Mucosa of descending colon (tissue), 3 donors: ENCODE results near the gene TPPP. TPM values are rescaled to one million over a fixed set of nuclear protein-coding genes. Genes with fewer than 3 reads are reported as not detected.
A peak's percentile ranks its signal among the peaks of the same experiment; 100 is the strongest.

Source experiments
- ATAC-seq: fragments of 200-7000 bp; cut with Tn5 transposase; one replicate; pipeline ENCODE4 v1.9.1; 2020; ENCODE audit warnings: mild to moderate bottlenecking, moderate library complexity
- DNase-seq, 3 donors: peaks; one replicate each; pipeline ENCODE4 v3.0.0-alpha.2; 2020
- H3K36me3 ChIP-seq: fragments of 200-600 bp; one replicate; pipeline ENCODE4 v1.8.0; 2021; ENCODE audit warnings: low read depth, mild to moderate bottlenecking
- H3K4me1 ChIP-seq: fragments of 200-600 bp; one replicate; pipeline ENCODE4 v1.8.0; 2021; ENCODE audit warnings: low read depth, mild to moderate bottlenecking
- H3K4me3 ChIP-seq: fragments of 200-600 bp; one replicate; pipeline ENCODE4 v1.8.0; 2021; ENCODE audit warnings: mild to moderate bottlenecking
- H3K9me3 ChIP-seq: fragments of 200-600 bp; one replicate; pipeline ENCODE4 v1.8.0; 2021; ENCODE audit warnings: mild to moderate bottlenecking
- intact Hi-C, 2 donors: fragments of 100-400 bp; cut with DNase I in 1 of 2; cut with micrococcal nuclease in 1 of 2; formaldehyde crosslinking; loops; one replicate each; pipeline versions ENCODE4 v1.11.0 to v1.11.1; 2022; cut with DNase I, micrococcal nuclease
- total RNA-seq, 3 donors: library from RNA; stranded (reverse); fragmentation: NEBNext Ultra II Directional in 2 of 3; extraction: Animal tissue kit (Norgen Biotek cat#: 25700) in 2 of 3; gene quantifications; one replicate each; pipeline versions ENCODE4 v1.2.1 to v1.2.4, GENCODE V29; 2021 to 2023
- TF ChIP-seq, protein P1 (sequence below): fragments of 200-600 bp; IDR thresholded peaks from one replicate; pipeline ENCODE4 v1.8.0; 2022; ENCODE audit warnings: antibody characterized with exemption, mild to moderate bottlenecking
- donor health status: DM: no; HTN: no; CAD: no; lungs with moderate emphysema.
- donor health status: DM: no; HTN: no; CAD: no.
- donor health status: DM: no; HTN: yes; CAD: no.

The TPPP gene
- total RNA-seq, 3 donors from 2014 or later = 2.2 to 18.1 (median 2.2) TPM

DNA sequence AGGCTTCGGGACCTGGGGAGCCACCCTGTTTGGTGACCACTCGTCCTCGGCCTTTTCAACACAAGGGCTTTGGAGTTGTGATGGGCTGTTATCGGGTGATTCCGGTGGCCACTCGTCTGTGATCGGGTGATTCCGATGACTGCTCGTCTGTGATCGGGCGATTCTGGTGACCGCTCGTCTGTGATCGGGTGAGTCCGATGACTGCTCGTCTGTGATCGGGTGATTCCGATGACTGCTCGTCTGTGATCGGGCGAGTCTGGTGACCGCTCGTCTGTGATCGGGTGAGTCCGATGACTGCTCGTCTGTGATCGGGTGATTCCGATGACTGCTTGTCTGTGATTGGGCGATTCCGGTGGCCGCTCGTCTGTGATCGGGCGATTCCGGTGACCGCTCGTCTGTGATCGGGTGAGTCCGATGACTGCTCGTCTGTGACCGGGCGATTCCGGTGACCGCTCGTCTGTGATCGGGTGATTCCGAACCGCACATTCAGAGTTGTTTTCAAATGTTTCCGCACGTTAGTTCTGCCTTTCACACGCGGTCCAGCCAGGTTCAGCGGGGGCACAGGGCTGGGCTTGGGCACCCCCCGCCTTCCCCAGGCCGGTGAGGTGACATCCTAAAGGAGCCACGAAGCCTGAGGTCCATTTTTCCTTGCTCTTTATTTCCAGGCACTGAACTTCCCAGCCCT lies 30.3 kb downstream of the TPPP start:
- Histone ChIP-seq H3K9me3 (no peaks in the 10 kb centered on the region), H3K36me3 (no peaks in the 10 kb centered on the region), H3K4me1 (peaks cover 19% of the 10 kb centered on the region), H3K4me3 (no peak overlapping the region)
- intact Hi-C loops = no loop called here
- TF ChIP-seq, protein P1, sequence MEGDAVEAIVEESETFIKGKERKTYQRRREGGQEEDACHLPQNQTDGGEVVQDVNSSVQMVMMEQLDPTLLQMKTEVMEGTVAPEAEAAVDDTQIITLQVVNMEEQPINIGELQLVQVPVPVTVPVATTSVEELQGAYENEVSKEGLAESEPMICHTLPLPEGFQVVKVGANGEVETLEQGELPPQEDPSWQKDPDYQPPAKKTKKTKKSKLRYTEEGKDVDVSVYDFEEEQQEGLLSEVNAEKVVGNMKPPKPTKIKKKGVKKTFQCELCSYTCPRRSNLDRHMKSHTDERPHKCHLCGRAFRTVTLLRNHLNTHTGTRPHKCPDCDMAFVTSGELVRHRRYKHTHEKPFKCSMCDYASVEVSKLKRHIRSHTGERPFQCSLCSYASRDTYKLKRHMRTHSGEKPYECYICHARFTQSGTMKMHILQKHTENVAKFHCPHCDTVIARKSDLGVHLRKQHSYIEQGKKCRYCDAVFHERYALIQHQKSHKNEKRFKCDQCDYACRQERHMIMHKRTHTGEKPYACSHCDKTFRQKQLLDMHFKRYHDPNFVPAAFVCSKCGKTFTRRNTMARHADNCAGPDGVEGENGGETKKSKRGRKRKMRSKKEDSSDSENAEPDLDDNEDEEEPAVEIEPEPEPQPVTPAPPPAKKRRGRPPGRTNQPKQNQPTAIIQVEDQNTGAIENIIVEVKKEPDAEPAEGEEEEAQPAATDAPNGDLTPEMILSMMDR = no peak
- ATAC-seq = no peak
- DNase-seq = peak in 2 of 3 donors; percentile 39 to 51

GRCh38 chr5:661891-662750 lies 31.0 kb downstream of the TPPP start:
- no peak overlapping the region for H3K4me3 ChIP-seq
- H3K36me3 ChIP-seq = no peaks in the 10 kb centered on the region
- DNase-seq = peak in 1 of 3 donors; percentile 49
- intact Hi-C loops = no loop called here
- no peak for ATAC-seq
- peaks cover 19% of the 10 kb centered on the region for H3K4me1 ChIP-seq
- no peaks in the 10 kb centered on the region for H3K9me3 ChIP-seq
- TF ChIP-seq, protein P1 = no peak

GRCh38 chr5:660491-661030 lies 32.6 kb downstream of the TPPP start:
- no peaks in the 10 kb centered on the region for H3K36me3 ChIP-seq
- peaks cover 19% of the 10 kb centered on the region for H3K4me1 ChIP-seq
- intact Hi-C loops = no loop called here

DNA sequence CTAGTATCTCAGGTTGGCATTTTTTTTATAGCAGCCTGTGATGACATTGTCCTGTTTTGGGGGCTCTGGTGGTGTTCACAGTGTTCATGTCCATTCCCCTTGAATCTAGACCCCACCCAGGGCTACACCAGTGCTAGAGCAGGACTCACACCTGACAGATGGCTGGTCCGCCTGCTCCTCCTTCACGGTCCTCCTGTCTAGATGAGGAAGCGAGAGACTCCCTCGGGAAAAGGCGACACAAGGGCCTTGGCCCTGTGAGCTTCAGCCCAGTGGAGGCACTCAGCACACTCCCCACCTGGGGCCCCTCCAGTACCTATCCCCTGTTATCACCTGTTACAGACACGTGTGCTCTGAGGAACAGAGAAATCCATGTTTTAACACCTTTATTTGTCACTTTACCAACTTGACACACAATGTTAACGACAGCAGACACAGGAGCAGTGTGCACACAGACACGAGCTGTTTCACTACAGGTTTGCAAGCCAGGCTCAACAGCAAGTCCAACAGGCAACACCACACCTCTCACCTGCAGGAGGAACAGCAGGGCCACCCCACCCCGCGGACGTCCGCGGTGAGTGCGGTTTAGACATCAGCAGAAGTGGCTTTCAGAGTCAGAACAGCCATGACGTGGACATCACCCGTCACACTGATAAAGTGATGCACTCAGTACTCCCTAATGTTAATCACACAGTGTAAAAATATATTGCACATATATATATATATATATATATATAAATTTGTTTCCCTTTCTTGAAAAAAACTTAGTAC lies 33.5 kb downstream of the TPPP start:
- H3K4me3 ChIP-seq = no peak overlapping the region
- H3K4me1 ChIP-seq = peaks cover 13% of the 10 kb centered on the region
- H3K36me3 ChIP-seq = no peaks in the 10 kb centered on the region
- intact Hi-C loops = no loop called here
- ATAC-seq (no peak), DNase-seq (peak in 2 of 3 donors; percentile 6)
- H3K9me3 ChIP-seq = no peaks in the 10 kb centered on the region
- TF ChIP-seq, protein P1 = no peak

More at GRCh38 chr5:660491-661030, 32.6 kb downstream of the TPPP start:
- ATAC-seq (no peak), DNase-seq (no peak)
- H3K4me3 ChIP-seq = no peak overlapping the region
- no peaks in the 10 kb centered on the region for H3K9me3 ChIP-seq
- TF ChIP-seq, protein P1 = no peak

- intact Hi-C loops = no loop called here
Measured at GRCh38 chr5:658103-658502, 35.0 kb downstream of the TPPP start.

More at GRCh38 chr5:658103-658502, 35.0 kb downstream of the TPPP start:
- Histone ChIP-seq H3K4me1 (no peaks in the 10 kb centered on the region), H3K36me3 (no peaks in the 10 kb centered on the region), H3K9me3 (no peaks in the 10 kb centered on the region), H3K4me3 (no peak overlapping the region)
- no peak for ATAC-seq
- TF ChIP-seq, protein P1 = no peak
- DNase-seq = peak in 1 of 3 donors; percentile 4
